Coronary artery (tissue), 2 donors: ENCODE results near the gene RPL32.
"Not testable (repeated sequence)": the region's sequence is repeated elsewhere in the genome, so short reads cannot be mapped to it uniquely, and the experiment has no call there.

Experiments used
- DNase-seq: peaks from one replicate; pipeline ENCODE4 v3.0.0-alpha.2; 2017; ENCODE audit warnings: low spot score
- H3K27ac ChIP-seq, 2 donors: fragments of 200-600 bp; sonication (generic); one replicate each; pipeline ENCODE4 v1.5.1; 2016 to 2019
- H3K4me3 ChIP-seq: fragments of 200-600 bp; sonication (generic); 2 replicates; pipeline ENCODE4 v1.5.1; 2016; ENCODE audit warnings: mild to moderate bottlenecking, moderate library complexity
- CTCF ChIP-seq: fragments of 200-600 bp; sonication (generic); IDR thresholded peaks from one replicate; pipeline ENCODE4 v1.5.1; 2019; ENCODE audit warnings: antibody characterized with exemption

Gene RPL32

GRCh38 chr3:12884186-12884680, 42.9 kb upstream of the RPL32 start:
- TF ChIP-seq CTCF = no peak
- peak overlapping the region; percentile 57 to 75 for H3K27ac ChIP-seq
- DNase-seq = no peak
- H3K4me3 ChIP-seq = no peak overlapping the region

- DNase-seq = no peak
- Histone ChIP-seq H3K4me3 (no peak overlapping the region), H3K27ac (no peak overlapping the region)
- TF ChIP-seq CTCF = no peak
Observed at GRCh38 chr3:12882336-12883310, 41.3 kb upstream of the RPL32 start.

- H3K4me3 ChIP-seq, H3K27ac ChIP-seq, DNase-seq: not testable (repeated sequence)
Observed at GRCh38 chr3:12881858-12882257, 40.5 kb upstream of the RPL32 start.

- no peak for DNase-seq
- H3K4me3 ChIP-seq = no peak overlapping the region
- TF ChIP-seq CTCF = no peak
- no peak overlapping the region for H3K27ac ChIP-seq
Observed at GRCh38 chr3:12879191-12879815, 37.9 kb upstream of the RPL32 start.

- H3K4me3 ChIP-seq, H3K27ac ChIP-seq, DNase-seq: not testable (repeated sequence)
Observed at GRCh38 chr3:12878758-12879157, 37.4 kb upstream of the RPL32 start.

- TF ChIP-seq CTCF = no peak
- H3K27ac ChIP-seq = no peak overlapping the region
- no peak for DNase-seq
- H3K4me3 ChIP-seq = no peak overlapping the region
Observed at GRCh38 chr3:12878141-12878574, 36.8 kb upstream of the RPL32 start.

- Histone ChIP-seq H3K4me3 (no peak overlapping the region), H3K27ac (no peak overlapping the region)
- no peak for TF ChIP-seq CTCF
- DNase-seq = no peak
Observed at GRCh38 chr3:12877040-12877439, 35.7 kb upstream of the RPL32 start.
